Ovary (tissue), 9 donors: Measurements from ENCODE around the gene C3orf20. TPM values are rescaled to one million over a fixed set of nuclear protein-coding genes. Genes with fewer than 3 reads are reported as not detected.

Source experiments
- DNase-seq, 5 donors: peaks; one replicate each; pipeline ENCODE4 v3.0.0-alpha.2; 2019 to 2020
- H3K27ac ChIP-seq, 2 donors: fragments of 200-600 bp; one replicate each; pipeline versions ENCODE4 v1.5.1 to v1.8.0; 2019 to 2022
- H3K27me3 ChIP-seq: fragments of 200-600 bp; one replicate; pipeline ENCODE4 v1.8.0; 2022
- H3K36me3 ChIP-seq: fragments of 200-600 bp; sonication (generic); one replicate; pipeline ENCODE4 v1.5.1; 2019
- H3K4me1 ChIP-seq: one replicate; pipeline ENCODE4 v1.8.1; 2013; ENCODE audit warnings: mild to moderate bottlenecking, moderate library complexity; ENCODE audit not compliant: insufficient read depth
- H3K4me3 ChIP-seq: fragments of 200-600 bp; sonication (generic); one replicate; pipeline ENCODE4 v1.5.1; 2017
- H3K9me3 ChIP-seq, 2 donors: fragments of 200-600 bp in 1 of 2; sonication (generic) in 1 of 2; one replicate each; pipeline versions ENCODE4 v1.5.1 to v1.8.1; 2013 to 2019; ENCODE audit warnings: mild to moderate bottlenecking in 1 of 2, moderate library complexity in 1 of 2
- EP300 ChIP-seq: sonication (generic); formaldehyde crosslinking; IDR thresholded peaks from one replicate; pipeline ENCODE4 v1.6.1; 2017; ENCODE audit warnings: antibody characterized with exemption
- POLR2A ChIP-seq: fragments of 450-650 bp; IDR thresholded peaks from one replicate; pipeline ENCODE4 v1.6.1; 2017; ENCODE audit warnings: antibody characterized with exemption, mild to moderate bottlenecking, moderate library complexity
- WGBS, 3 donors: extraction: QIAGEN DNeasy Blood & Tissue Kit in 1 of 3; methylation state at CpG; one replicate each; pipeline versions ENCODE4 v1.1.5 to v1.1.7; 2013 to 2017; 5-methylcytosine and 5-hydroxymethylcytosine counted together
- intact Hi-C, 4 donors: fragments of 100-400 bp; cut with DNase I; formaldehyde crosslinking; loops; one replicate each; pipeline versions ENCODE4 v1.11.0 to v1.15.1; 2022 to 2023
- polyA plus RNA-seq, 2 donors: library from polyadenylated mRNA; stranded (reverse); fragments of 200-250 nt in 1 of 2; fragments of 350-450 nt in 1 of 2; fragmentation: Illumina TruSeq in 1 of 2; extraction: RNeasy Lipid Tissue Mini Kit (QIAGEN cat#74804) in 1 of 2; gene quantifications; one replicate each; pipeline ENCODE4 v1.2.3, GENCODE V29; 2013 to 2014
- total RNA-seq, 7 donors: library from RNA; depleted of rRNA in 2 of 7; stranded (reverse); fragments of >200 nt in 2 of 7; fragmentation: NEBNext Ultra II Directional in 3 of 7; extraction: Animal tissue kit (Norgen Biotek cat#: 25700) in 3 of 7; gene quantifications; one replicate each; pipeline versions ENCODE4 v1.1.0 to v1.2.4, GENCODE V29; 2016 to 2023
- TF ChIP-seq, protein P1 (sequence below), 3 donors: fragments of 450-650 bp in 2 of 3; fragments of 200-600 bp in 1 of 3; IDR thresholded peaks; one replicate each; pipeline versions ENCODE4 v1.5.1 to v1.8.0; 2016 to 2022; ENCODE audit warnings: antibody characterized with exemption in 3 of 3, mild to moderate bottlenecking in 1 of 3
- donor health status: DM: no; HTN: no; CAD: no; lungs with moderate emphysema.
- donor health status: DM: no; HTN: no; CAD: no.
- donor health status: Bipolar disorder and iron deficiency.
- donor health status: DM: yes; HTN: yes; CAD: no.
- donor health status: DM: no; HTN: no; CAD: no.
- donor health status: DM: yes; HTN: yes; CAD: no.

The C3orf20 gene
- total and polyA plus RNA-seq, 9 donors: 0.08 to 0.17 (median 0.11) TPM; not detected in 3

DNA sequence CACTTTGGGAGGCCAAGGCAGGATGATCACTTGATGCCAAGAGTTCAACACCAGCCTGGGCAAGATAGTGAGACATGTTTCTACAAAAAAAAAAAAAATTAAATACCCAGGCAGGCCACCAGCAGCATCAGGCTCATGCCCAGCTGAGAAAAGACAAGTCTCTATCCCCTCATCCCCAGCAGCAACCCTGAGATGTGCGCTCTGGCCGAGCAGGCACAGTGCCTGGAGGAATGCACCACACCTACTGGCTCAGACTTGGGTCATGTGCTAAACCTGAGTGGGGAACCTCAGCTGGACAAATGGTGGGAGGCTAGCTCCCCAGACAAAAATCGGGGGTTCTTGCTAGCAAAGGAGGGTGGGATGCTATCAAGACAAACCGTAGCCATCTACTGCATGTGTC lies 33.6 kb upstream of the C3orf20 start:
- WGBS, 3 donors: 73 to 82% (median 82%) methylated on average over 4 of the region's 4 CpGs
- H3K27me3 ChIP-seq: no peaks in the 10 kb centered on the region

DNA sequence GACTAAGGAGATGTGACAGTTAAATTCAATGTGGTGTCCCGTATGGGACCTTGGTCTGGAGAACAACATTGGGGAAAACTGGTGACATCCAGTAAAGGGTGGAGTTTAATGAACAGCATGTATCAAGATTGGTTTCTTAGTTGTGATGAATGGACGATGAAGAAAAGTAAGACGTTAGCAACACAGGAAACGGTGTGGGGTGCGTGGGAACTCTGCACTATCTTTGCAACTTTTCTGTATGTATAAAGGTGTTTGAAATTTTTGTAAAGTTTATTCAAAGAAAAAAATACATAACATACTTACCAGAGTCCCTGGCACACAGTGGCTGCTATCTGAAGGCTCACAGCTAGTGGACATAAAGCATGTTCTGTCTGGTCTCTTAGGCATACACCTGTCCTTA lies 29.5 kb upstream of the C3orf20 start:
- no peak overlapping the region for H3K4me3 ChIP-seq
- H3K27ac ChIP-seq: no peak overlapping the region
- WGBS, 3 donors: 74 to 87% (median 80%) methylated on average over 5 of the region's 5 CpGs
- H3K36me3 ChIP-seq: no peaks in the 10 kb centered on the region
- H3K27me3 ChIP-seq: no peaks in the 10 kb centered on the region
- no peak for TF ChIP-seq EP300
- TF ChIP-seq POLR2A: no peak
- TF ChIP-seq, protein P1, sequence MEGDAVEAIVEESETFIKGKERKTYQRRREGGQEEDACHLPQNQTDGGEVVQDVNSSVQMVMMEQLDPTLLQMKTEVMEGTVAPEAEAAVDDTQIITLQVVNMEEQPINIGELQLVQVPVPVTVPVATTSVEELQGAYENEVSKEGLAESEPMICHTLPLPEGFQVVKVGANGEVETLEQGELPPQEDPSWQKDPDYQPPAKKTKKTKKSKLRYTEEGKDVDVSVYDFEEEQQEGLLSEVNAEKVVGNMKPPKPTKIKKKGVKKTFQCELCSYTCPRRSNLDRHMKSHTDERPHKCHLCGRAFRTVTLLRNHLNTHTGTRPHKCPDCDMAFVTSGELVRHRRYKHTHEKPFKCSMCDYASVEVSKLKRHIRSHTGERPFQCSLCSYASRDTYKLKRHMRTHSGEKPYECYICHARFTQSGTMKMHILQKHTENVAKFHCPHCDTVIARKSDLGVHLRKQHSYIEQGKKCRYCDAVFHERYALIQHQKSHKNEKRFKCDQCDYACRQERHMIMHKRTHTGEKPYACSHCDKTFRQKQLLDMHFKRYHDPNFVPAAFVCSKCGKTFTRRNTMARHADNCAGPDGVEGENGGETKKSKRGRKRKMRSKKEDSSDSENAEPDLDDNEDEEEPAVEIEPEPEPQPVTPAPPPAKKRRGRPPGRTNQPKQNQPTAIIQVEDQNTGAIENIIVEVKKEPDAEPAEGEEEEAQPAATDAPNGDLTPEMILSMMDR (IDR thresholded peaks at IDR 0.05): no peak
- DNase-seq: no peak
- no peaks in the 10 kb centered on the region for H3K4me1 ChIP-seq
- intact Hi-C loops: no loop called here
- no peaks in the 10 kb centered on the region for H3K9me3 ChIP-seq

More for the DNA sequence above, 33.6 kb upstream of the C3orf20 start:
- no peak for TF ChIP-seq EP300
- Histone ChIP-seq H3K4me3 (no peak overlapping the region), H3K9me3 (no peaks in the 10 kb centered on the region), H3K4me1 (no peaks in the 10 kb centered on the region), H3K27ac (no peak overlapping the region), H3K36me3 (no peaks in the 10 kb centered on the region)
- DNase-seq: no peak
- intact Hi-C loops: no loop called here

DNA sequence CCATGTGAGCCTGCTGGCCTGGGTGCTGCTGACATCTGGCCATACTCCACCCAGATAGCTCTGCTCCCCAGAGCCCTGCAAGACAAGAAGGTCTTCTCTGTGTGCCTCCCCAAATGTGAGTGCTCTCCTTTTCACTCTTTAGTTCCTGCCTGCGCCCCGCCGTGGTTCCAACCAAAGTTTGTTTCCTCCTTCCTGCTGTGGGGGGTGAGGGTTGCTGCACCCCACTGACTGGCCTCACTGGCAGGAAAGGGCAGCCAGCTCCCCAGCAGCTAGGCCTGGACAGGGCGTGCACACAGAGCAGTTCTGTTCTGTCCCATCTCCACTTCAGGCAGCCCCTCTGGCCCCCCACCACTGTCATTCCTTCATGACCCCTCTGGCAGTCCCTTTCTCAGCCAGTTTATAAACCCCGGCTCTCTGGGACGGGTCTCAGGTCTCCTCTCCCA lies 28.8 kb upstream of the C3orf20 start:
- TF ChIP-seq POLR2A: no peak
- TF ChIP-seq EP300: no peak
- TF ChIP-seq, protein P1 (IDR thresholded peaks at IDR 0.05): no peak
- no peak overlapping the region for H3K27ac ChIP-seq
- 80 to 84% (median 82%) methylated on average over 6 of the region's 6 CpGs for WGBS, 3 donors
- no peaks in the 10 kb centered on the region for H3K9me3 ChIP-seq
- no peak overlapping the region for H3K4me3 ChIP-seq
- DNase-seq: no peak
- no peaks in the 10 kb centered on the region for H3K27me3 ChIP-seq
- no peaks in the 10 kb centered on the region for H3K36me3 ChIP-seq
- no peaks in the 10 kb centered on the region for H3K4me1 ChIP-seq
- intact Hi-C loops: no loop called here

DNA sequence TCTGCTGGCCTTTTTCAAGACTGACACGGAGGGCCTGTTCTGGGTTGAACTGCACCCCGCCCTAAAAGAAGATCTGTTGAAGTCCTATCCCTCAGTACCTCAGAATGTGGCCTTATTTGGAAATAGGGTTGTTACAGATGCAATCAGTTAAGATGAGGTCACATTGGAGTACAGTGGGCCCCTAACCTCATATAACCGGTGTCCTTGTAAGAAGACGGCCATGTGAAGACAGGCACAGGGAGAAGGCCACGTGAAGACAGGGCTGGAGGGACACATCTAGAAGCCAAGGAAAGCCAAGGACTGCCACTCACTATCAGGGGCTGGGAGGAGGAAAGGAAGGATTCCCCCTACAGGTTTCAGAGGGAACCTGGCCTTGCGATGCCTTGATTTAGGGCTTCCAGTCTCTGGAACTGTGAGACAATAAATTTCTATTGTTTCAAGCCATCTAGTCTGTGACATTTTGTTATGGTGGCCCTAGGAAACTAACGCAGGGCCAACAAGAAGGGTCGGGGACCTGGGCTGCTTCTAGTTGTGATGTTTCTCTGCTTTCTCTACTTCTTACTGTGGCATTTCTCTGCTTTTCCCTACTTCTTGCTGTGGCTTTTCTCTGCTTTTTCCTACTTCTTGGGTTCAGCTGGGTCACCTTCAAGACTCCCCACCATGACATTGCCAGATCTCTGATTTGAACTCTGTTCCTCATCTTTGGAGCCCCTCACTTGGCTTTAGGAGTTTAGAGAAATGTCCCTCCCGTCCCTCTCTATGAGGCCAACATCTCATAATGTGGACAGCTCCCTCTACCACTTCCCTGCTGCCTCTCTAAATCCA lies 28.1 kb upstream of the C3orf20 start:
- no peak overlapping the region for H3K4me3 ChIP-seq
- DNase-seq: no peak
- H3K9me3 ChIP-seq: no peaks in the 10 kb centered on the region
- H3K4me1 ChIP-seq: no peaks in the 10 kb centered on the region
- 65 to 72% (median 70%) methylated on average over 9 of the region's 9 CpGs for WGBS, 3 donors
- no peaks in the 10 kb centered on the region for H3K27me3 ChIP-seq
- H3K36me3 ChIP-seq: no peaks in the 10 kb centered on the region
- intact Hi-C loops: no loop called here
- TF ChIP-seq POLR2A (no peak), EP300 (no peak)
- TF ChIP-seq, protein P1 (IDR thresholded peaks at IDR 0.05): no peak
- no peak overlapping the region for H3K27ac ChIP-seq
